IgD-negative memory B cell (primary cell): ENCODE results near the gene LHB. TPM values are rescaled to one million over a fixed set of nuclear protein-coding genes. Genes with fewer than 3 reads are reported as not detected.

Experiments
- polyA plus RNA-seq: library from polyadenylated mRNA; unstranded; fragments of 300-500 nt; fragmentation: Illumina TruSeq; gene quantifications from one replicate; pipeline ENCODE4 v1.2.3, GENCODE V29; 2021

LHB gene
- polyA plus RNA-seq, 1 donor from 2014 or later, result 0.78 TPM

Other genes starting within 250 kb of the LHB start
- gene BCAT2, start 206.1 kb downstream of the LHB start, polyA plus RNA-seq, result 31.8 TPM
- gene HSD17B14, start 180.6 kb downstream of the LHB start, polyA plus RNA-seq, result 1.2 TPM
- gene PLEKHA4, start 148.5 kb downstream of the LHB start, polyA plus RNA-seq, result 3.2 TPM
- 558 TPM for gene PPP1R15A, start 144.7 kb downstream of the LHB start, polyA plus RNA-seq
- gene TULP2, start 118.3 kb downstream of the LHB start, polyA plus RNA-seq, result not detected
- gene NUCB1, start 116.8 kb downstream of the LHB start, polyA plus RNA-seq, result 103 TPM
- 0.39 TPM for gene DHDH, start 83.4 kb downstream of the LHB start, polyA plus RNA-seq
- 101 TPM for gene BAX, start 62.2 kb downstream of the LHB start, polyA plus RNA-seq
- gene FTL, start 51.8 kb downstream of the LHB start, polyA plus RNA-seq, result 7,236 TPM
- gene GYS1, start 23.8 kb downstream of the LHB start, polyA plus RNA-seq, result 26.4 TPM
- gene RUVBL2, start 23.2 kb downstream of the LHB start, polyA plus RNA-seq, result 65.7 TPM
- not detected for gene CGB3, start 7.2 kb upstream of the LHB start, polyA plus RNA-seq
- not detected for gene CGB2, start 14.8 kb upstream of the LHB start, polyA plus RNA-seq
- gene CGB1, start 19.8 kb upstream of the LHB start, polyA plus RNA-seq, result not detected
- gene CGB5, start 26.8 kb upstream of the LHB start, polyA plus RNA-seq, result not detected
- gene CGB8, start 32.0 kb upstream of the LHB start, polyA plus RNA-seq, result not detected
- not detected for gene CGB7, start 40.7 kb upstream of the LHB start, polyA plus RNA-seq
- gene NTF4, start 47.7 kb upstream of the LHB start, polyA plus RNA-seq, result not detected
- not detected for gene KCNA7, start 55.6 kb upstream of the LHB start, polyA plus RNA-seq
- gene SNRNP70, start 68.4 kb upstream of the LHB start, polyA plus RNA-seq, result 67.0 TPM
- 8.3 TPM for gene LIN7B, start 97.3 kb upstream of the LHB start, polyA plus RNA-seq
- gene C19orf73, start 102.1 kb upstream of the LHB start, polyA plus RNA-seq, result 2.6 TPM
- gene PPFIA3, start 102.5 kb upstream of the LHB start, polyA plus RNA-seq, result not detected
- gene HRC, start 138.3 kb upstream of the LHB start, polyA plus RNA-seq, result not detected
- not detected for gene TRPM4, start 140.7 kb upstream of the LHB start, polyA plus RNA-seq